Sciatic nerve (tissue), 2 donors: ENCODE data around the gene HNRNPA1. TPM values are rescaled to one million over a fixed set of nuclear protein-coding genes. Genes with fewer than 3 reads are reported as not detected.
A peak's percentile ranks its signal among the peaks of the same experiment; 100 is the strongest.
"Not testable (repeated sequence)": the region's sequence is repeated elsewhere in the genome, so short reads cannot be mapped to it uniquely, and the experiment has no call there.

Experiments
- ATAC-seq: fragments of 200-7000 bp; cut with Tn5 transposase; one replicate; pipeline ENCODE4 v1.9.1; 2020; ENCODE audit warnings: mild to moderate bottlenecking, moderate library complexity
- DNase-seq: peaks from one replicate; pipeline ENCODE4 v3.0.0-alpha.2; 2020; ENCODE audit warnings: low spot score
- intact Hi-C: fragments of 100-400 bp; cut with DNase I; formaldehyde crosslinking; loops from one replicate; pipeline ENCODE4 v1.14.2; 2022
- total RNA-seq: library from RNA; stranded (reverse); fragmentation: NEBNext Ultra II Directional; extraction: Animal tissue kit (Norgen Biotek cat#: 25700); gene quantifications from one replicate; pipeline ENCODE4 v1.2.1, GENCODE V29; 2021
- donor health status: DM: no; HTN: no; CAD: no.
- donor health status: DM: no; HTN: no; CAD: no.

Gene HNRNPA1
- total RNA-seq, 1 donor from 2014 or later, result 694 TPM

- DNase-seq, result no peak
- no peak for ATAC-seq
- intact Hi-C loops, result no loop called here
These were observed 10.2 kb upstream of the HNRNPA1 start for GRCh38 chr12:54270345-54270744.

- DNase-seq (no peak), ATAC-seq (no peak)
- intact Hi-C loops, result no loop called here
These were observed 8.3 kb upstream of the HNRNPA1 start for GRCh38 chr12:54272214-54272613.

DNA sequence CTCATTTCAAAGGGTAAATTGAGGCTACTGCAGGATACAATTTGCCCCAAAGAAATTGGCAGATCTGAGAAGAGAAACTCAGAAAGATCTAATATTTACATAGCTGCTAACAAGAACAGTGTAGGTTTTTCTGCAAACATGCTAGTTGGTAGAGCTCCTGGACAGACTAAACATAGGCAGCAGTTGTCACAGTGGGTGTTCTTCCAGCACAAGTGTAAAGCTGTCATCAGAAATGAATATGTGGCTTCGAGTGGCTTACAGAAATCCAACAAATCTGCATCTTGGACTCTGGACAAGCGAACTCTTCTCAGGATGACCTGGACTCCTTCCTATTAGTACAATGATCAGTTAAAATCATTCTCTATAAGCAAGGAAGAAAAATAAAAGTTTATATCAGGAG lies 6.5 kb upstream of the HNRNPA1 start:
- intact Hi-C loops, result no loop called here
- no peak for DNase-seq
- ATAC-seq, result no peak

- ATAC-seq, result no peak
- intact Hi-C loops, result no loop called here
These were observed 4.2 kb upstream of the HNRNPA1 start for GRCh38 chr12:54276368-54276767.

DNA sequence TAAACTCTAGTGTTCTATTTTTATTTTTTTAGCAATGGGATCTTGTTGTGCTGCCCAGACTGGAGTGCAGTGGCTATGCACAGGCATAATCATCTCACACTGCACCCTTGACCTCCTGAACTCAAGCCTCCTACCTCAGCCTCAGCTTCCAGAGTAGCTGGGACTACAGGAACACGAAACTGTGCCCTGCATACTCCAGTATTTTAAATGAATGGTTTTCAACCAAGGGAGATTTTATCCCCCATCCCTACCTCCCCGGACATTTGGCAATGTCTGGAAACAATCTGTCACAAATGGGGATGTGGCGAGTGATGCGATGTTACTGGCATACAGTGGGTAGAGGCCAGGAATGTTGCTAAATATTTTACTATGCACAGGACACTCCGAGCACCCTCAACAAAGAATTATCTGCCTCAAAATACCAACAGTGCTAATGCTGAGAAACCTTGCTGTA lies 2.7 kb upstream of the HNRNPA1 start:
- intact Hi-C loops, result no loop called here
- DNase-seq (no peak), ATAC-seq (no peak)

More at GRCh38 chr12:54276368-54276767, 4.2 kb upstream of the HNRNPA1 start:
- no peak for DNase-seq

DNA sequence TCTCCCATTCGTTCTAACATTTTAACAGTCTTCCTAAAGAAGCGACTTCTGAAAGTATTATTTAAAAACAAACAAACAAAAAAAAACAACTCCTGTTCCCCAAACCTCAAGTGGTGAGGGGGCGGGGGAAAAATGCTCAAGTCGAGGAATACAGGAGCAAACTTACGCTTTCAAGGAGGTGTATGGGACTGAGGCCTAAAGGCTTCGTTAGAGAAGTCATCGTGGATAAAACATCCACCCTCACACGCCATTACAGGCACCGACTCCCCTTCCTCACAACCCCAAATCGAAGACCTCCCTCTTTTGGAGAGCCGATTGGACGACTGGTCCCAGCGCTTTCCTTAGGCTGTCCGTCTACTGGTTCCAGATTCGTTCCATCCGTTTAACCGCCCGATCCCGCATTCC lies 1.3 kb upstream of the HNRNPA1 start:
- no peak for DNase-seq
- no peak for ATAC-seq
- intact Hi-C loops, result no loop called here

DNA sequence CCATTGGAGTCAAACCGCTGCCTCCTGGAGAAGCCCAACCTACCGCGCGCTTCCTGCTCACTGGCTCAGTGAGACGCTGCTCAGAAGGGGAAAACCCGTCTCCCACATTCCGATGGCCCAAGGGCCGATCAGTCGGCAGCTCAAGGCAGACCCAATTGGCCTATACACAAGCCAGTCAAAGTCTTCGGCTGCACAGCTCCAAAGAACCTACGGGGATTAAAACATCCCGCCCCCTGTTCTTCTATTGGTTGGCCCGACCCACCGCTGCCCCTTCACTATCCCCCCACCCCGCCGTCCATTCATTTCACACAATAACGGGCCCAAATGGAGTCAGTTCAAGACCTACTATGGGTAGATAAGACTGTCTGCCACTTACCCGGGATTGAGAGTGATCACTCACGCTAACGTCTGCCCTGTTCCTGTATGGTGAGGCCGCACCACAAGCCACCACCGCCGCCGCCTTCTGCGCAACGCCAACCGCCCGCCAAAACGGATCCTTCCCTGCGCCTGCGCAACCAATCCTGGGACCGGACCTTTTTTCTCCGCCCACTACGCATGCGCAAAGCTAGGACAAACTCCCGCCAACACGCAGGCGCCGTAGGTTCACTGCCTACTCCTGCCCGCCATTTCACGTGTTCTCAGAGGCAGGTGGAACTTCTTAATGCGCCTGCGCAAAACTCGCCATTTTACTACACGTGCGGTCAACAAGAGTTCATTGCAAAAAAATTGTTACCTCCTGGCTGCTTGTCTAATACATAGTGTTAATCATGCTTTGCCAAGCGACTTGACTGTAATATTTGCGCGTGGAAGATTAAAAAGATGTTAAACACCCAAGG lies 676 bp upstream of the HNRNPA1 start, which contains the start of gene CBX5:
Gene CBX5, minus strand, starts transcription at position 491 of the 836 bp plus-strand sequence. CDS start 22,472 bp downstream, outside the sequence.
- intact Hi-C loops, result no loop called here
- DNase-seq (peak; percentile 100), ATAC-seq (peak; percentile 94)

GRCh38 chr12:54281261-54281638 lies 724 bp downstream of the HNRNPA1 start:
- intact Hi-C loops, result not testable (repeated sequence)

GRCh38 chr12:54281694-54282093 lies 1.2 kb downstream of the HNRNPA1 start:
- ATAC-seq, DNase-seq, intact Hi-C loops: not testable (repeated sequence)

More at GRCh38 chr12:54281261-54281638, 724 bp downstream of the HNRNPA1 start:
- not testable (repeated sequence) for ATAC-seq, DNase-seq

DNA sequence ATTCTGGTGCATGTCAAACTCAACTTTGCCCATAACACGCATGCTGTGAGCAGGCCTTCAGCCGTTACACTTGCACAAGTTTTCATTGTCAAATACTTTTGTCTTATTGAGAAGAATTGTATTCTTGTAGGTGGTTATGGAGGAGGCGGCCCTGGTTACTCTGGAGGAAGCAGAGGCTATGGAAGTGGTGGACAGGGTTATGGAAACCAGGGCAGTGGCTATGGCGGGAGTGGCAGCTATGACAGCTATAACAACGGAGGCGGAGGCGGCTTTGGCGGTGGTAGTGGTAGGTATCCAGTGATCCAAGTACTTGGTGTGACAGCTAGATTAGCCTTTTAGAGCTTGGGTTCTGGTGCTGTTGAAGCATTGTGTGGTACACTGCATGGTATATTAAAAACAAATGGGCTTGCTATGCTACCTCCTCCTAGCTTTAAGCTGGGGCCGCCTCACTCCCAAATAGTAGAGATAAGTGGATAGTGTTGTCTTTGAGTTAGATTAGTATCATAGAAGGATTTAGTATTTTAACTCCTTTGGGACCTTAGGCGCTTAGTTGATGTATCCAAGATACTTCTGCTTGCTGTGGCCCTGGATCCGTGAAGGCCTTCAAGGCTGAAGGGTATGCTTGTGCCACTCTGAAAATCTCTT lies 2.5 kb downstream of the HNRNPA1 start:
- DNase-seq, result no peak
- intact Hi-C loops, result no loop called here
- no peak for ATAC-seq

- intact Hi-C loops, DNase-seq, ATAC-seq: not testable (repeated sequence)
These were observed 3.7 kb downstream of the HNRNPA1 start for GRCh38 chr12:54284070-54284780.

DNA sequence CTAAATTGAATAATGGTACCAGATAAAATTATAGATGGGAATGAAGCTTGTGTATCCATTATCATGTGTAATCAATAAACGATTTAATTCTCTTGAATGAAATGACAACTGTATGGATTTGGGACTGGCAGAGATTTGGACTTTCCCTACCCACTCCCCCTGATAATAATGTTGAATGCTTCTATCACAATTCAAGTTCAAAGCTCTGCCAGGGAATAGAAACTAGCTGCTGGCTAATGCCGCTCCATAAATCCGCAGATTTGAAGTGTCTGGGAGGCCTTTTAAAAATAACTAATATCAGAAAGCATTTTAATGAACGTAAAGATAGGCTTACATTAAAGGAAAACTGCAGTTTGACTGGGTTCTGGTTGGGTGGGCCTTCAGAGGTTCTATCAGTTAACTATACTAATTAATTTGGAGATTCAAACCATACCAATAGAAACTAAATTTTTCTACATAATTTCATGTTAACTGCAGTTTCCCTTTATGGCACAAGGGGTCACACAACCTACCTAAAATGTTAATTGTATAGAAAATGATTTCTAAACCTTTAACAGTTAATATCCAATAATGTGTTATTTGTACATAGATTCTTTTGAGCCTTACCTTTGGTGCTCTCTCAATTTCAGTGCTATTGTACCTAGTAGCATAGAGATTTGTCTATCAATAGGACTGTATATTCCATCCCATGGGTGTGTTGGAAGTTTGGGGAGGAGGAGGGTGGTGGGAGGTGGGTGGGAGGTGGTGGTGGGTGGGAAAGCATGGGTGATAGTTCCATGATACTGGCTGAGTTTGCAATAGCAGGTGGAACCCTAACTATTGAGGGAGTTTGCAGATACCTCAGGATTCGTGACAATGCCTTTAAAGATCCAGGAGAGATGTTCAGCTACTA lies 4.9 kb downstream of the HNRNPA1 start:
- no peak for ATAC-seq
- no peak for DNase-seq
- intact Hi-C loops, result no loop called here

DNA sequence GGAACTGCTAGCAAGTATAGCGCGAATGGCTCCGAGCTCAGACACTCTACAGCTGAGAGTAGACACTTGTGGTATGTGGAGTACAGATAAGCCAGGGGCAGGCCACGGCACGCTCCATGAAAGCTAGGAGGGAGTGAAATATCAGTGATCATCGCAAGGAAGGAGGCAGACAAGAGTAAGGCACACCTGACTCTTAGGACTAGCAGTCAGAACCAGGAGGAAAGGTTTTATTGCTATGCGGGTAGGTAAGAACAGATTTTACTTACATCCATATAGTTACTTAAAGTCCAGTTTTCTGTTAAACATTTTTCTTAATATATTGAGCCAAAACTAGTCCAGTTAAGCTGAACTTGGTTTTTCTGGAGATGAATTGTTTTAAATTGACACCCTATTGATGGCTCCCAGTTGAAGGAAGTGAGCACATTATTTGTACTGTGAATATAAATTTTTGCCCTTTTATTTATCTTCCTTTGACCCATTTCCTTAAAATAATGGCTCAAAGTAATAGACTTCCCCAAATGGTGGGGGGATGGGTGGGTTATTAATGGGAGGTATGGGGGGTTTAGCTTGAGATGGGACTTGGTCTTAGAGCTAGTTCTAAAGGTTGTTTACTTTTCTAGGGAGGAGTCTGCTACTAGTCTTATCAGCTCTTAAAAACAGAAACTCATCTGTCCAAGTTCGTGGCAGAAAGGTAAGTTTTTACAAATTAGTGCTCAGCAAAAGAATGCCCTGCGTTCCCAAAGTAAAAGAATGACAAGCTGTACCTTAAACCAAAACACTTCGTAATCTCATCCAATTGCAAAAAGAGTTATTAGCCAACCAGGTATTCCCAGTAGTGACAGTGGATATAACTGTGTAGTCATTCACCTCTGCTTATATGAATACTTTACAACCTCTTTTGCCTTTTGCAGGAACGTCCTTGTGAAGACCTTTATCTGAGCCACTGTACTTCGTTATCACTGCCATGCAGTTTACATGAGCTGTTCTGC lies 5.8 kb downstream of the HNRNPA1 start:
- intact Hi-C loops, result no loop called here
- no peak for DNase-seq
- ATAC-seq, result no peak

DNA sequence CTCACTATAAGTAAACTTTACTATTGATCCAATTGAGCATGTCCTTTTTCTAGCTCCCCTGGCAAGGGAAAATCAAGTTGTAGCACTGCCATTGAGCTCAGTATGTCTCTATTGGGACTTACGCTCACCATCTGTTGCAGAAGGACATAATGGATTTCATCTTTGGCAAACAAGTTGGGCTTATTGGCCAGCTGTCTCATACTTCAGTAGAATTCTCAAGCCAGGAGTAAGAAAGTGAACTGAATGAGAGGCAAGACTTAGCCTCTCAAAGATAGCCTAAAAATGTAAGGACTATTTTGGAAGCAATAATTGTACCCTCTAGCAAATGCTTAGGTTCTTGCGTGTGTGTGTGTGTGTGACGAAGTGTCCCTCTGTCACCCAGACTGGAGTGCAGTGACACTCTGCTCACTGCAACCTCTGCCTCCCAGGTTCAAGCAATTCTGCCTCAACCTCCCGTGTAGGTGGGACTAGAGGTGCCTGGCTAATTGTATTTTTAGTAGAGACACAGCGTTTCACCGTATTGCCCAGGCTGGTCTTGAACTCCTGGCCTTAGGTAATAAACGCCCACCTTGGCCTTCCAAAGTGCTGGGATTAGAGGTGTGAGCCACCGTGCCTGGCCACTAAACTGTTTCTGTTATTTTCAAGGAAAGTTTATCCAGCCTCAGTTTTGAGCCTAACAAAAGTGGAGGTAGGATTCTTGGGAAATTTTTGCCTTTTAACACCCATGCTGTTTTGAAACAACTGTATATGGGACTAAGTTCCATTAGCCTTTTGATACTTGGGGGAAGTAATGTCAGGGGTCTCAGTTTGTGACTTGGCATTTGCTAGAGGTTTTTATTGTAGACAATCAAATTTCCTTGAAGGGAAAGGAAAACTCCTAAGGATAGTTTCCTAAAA lies 7.0 kb downstream of the HNRNPA1 start:
- DNase-seq (no peak), ATAC-seq (no peak)
- intact Hi-C loops, result no loop called here

DNA sequence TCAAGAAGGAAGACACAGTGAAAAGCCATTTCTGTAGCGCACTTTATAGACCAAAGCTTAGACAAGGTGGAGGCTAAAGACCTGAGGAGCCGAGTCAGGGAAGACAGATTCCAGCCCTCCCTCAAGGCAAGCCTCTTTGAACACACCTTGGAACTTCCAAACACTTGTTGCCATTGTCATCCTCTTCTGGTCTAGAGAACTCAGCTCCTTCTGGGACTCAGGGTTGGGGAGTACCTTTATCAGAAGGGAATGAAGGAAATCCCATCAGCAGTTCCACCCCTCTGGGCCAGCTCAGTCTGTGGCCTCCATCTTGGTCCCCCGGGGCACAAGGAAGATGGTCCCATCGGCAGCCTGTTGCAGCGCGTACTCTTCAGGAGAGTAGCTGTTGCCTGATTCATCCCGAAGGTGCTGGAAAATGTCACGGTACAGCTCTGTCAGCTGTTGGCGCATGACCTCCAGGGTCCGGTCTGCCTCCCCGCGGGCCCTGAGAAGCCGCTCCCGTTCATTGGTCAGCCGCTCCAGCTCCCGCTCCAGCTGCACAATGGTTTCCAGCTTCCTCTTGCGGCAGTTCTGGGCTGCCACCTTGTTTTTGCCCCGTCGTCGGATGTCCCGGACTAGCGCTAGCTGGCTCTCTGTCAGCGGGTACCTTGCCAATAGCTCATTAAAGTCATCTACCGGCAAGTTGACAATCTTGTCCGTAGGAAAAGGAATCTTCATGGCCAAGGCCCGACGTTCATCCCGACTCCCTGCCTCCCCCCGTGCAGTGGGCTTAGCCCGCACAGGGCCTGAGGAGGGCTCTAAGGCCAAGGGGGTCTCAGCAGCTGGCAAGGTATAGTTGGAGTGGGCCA lies 11.8 kb downstream of the HNRNPA1 start:
- intact Hi-C loops, result loop anchor here (10.0 kb wide), 1 partner anchor 52 kb away; no protein-coding TSS in a partner anchor
- ATAC-seq, result no peak
- no peak for DNase-seq

GRCh38 chr12:54292931-54293241 lies 12.4 kb downstream of the HNRNPA1 start:
- ATAC-seq (no peak), DNase-seq (no peak)
- intact Hi-C loops, result loop anchor here (10.0 kb wide), 1 partner anchor 52 kb away; no protein-coding TSS in a partner anchor
